Kidney tubule cell (primary cell): ENCODE results near the gene RAB40C.

ENCODE experiments used
- DNase-seq: peaks from one replicate; pipeline ENCODE4 v3.0.0-alpha.2; 2018; ENCODE audit warnings: low spot score

Gene RAB40C

DNA sequence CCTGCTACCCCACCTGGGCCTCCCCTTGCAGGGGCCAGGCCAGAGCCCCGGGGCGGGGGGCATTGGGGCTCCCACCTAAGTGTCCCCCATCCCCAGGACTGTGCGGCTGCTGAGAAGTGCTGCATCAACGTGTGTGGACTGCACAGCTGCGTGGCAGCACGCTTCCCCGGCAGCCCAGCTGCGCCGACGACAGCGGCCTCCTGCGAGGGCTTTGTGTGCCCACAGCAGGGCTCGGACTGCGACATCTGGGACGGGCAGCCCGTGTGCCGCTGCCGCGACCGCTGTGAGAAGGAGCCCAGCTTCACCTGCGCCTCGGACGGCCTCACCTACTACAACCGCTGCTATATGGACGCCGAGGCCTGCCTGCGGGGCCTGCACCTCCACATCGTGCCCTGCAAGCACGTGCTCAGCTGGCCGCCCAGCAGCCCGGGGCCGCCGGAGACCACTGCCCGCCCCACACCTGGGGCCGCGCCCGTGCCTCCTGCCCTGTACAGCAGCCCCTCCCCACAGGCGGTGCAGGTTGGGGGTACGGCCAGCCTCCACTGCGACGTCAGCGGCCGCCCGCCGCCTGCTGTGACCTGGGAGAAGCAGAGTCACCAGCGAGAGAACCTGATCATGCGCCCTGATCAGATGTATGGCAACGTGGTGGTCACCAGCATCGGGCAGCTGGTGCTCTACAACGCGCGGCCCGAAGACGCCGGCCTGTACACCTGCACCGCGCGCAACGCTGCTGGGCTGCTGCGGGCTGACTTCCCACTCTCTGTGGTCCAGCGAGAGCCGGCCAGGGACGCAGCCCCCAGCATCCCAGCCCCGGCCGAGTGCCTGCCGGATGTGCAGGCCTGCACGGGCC is 42.8 kb downstream of the RAB40C start:
- DNase-seq = no peak

DNA sequence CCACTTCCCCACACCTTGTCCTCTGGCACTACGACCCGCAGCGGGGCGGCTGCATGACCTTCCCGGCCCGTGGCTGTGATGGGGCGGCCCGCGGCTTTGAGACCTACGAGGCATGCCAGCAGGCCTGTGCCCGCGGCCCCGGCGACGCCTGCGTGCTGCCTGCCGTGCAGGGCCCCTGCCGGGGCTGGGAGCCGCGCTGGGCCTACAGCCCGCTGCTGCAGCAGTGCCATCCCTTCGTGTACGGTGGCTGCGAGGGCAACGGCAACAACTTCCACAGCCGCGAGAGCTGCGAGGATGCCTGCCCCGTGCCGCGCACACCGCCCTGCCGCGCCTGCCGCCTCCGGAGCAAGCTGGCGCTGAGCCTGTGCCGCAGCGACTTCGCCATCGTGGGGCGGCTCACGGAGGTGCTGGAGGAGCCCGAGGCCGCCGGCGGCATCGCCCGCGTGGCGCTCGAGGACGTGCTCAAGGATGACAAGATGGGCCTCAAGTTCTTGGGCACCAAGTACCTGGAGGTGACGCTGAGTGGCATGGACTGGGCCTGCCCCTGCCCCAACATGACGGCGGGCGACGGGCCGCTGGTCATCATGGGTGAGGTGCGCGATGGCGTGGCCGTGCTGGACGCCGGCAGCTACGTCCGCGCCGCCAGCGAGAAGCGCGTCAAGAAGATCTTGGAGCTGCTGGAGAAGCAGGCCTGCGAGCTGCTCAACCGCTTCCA is 43.6 kb downstream of the RAB40C start:
- DNase-seq = no peak

DNA sequence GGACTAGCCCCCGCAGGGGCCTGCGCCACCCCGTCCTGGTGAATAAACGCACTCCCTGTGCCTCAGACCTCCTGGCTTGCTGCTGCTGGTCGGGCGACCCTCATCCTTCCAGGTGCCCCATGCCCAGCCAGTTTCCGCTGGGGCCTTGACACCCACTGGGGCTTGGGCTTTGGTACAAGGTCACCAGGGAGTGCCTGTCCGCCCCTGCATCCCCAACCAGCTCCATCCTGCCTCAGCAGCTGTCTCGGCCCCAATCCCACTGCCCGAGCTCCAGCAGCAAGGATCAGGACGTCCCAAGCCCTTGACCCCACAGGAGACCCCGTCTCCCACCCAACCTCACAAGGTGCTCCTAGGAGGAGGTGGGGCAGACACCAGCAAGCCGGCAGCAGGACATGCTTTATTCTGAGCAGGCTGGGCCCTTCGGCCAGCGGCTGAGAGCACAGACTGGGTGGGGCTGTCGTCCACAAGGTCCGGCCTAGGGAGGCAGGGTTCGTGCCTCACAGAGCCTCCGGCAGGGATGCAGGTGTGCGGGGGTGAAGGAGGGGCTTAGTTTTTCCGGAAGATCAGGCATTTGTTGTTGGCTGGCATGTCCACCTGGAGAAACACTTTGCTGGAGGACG is 44.3 kb downstream of the RAB40C start:
- no peak for DNase-seq

DNA sequence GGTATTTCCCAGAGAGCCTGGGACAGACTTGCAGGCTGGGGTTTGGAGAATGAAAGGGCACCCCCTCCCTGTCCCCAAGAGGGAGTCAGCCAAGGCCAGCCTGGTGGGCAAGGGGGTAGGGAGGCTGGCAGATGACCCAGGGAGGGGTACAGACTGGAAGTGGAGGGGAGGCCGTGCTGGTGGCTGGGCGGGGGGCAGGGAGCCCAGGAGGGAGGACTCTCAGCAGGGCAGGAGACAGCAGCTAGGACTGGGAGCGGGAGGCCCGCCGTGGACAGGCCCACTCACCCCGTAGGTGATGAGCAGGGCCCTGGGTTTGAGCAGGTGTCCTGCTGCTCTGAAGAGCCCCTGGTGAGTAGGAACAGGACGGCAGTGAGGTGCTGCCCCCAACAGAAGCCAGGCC is 45.1 kb downstream of the RAB40C start:
- no peak for DNase-seq

DNA sequence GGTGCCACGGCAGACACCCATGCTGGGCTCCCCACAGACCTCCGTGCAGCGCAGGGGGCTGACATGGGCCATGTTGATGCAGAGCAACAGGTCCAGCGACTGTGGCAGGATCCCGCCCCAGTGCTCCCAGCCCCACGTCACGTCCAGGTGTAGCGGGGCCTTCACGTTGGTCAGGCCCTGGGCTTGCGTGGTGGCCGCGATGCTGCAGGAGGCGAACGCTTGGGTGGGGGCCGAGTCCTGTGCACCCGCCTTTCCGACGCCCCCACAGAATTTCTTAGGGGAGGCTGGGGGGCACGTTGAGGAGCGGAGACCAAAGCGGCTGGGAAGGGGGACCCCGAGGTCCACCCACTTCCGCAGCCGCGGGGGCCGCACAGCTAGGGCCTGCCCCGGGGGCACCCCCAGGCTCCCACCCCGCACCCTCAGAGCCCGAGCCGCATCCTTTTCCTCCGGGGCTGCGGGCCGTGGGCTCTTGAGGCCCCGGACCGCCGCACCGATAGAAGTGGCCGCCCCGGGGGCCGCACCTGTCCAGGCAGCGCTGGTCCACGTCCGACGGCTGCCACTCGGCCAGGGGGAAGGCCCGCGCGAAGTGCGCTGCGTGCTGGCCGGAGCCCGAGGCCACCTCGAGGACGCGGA is 45.8 kb downstream of the RAB40C start:
- no peak for DNase-seq

DNA sequence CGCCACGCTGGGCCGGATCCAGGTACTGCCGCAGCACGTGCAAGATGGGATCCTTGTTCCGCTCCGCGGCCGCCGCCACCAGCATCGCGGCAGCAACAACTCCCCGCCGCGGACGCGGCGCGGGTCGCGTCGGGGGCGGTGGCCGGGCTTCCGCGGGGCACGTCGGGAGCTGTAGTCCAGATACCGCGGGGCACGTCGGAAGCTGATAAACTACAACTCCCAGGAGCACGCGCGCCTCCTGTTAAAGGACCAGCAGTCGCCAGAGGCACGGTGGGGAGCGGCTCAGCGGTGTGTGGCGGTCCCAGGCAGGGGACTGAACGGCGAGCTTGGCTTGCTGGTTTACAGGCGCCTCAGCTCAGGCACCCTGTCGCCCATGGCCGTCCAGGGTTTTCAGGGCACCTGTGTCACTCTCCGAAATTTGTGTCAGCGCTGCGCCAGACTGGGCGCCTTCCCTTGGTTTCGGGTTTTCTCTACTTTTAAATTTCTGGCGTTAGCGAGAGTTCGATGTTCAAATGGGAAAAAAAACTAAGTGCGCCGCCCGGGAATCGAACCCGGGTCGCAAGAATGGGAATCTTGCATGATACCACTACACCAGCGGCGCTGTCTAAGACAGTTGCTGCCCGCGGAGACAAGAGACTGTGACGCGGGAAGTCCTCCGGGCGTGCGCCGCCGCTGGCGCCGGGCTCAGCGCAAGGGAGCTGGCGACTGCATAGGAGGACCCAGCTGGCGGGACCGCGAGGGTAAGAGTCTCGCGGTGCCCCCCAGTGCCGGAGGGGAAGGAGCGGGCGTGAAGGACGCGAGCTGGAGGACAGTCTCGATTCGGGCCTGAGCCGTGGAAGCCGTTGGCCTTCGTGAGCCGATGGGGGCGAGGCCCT is 46.6 kb downstream of the RAB40C start, which contains the start of gene METTL26:
TSS of gene METTL26 (minus strand) at position 100 of the 875 bp plus-strand sequence. CDS start at position 85, 15 bp downstream.
- DNase-seq = peak; percentile 95

DNA sequence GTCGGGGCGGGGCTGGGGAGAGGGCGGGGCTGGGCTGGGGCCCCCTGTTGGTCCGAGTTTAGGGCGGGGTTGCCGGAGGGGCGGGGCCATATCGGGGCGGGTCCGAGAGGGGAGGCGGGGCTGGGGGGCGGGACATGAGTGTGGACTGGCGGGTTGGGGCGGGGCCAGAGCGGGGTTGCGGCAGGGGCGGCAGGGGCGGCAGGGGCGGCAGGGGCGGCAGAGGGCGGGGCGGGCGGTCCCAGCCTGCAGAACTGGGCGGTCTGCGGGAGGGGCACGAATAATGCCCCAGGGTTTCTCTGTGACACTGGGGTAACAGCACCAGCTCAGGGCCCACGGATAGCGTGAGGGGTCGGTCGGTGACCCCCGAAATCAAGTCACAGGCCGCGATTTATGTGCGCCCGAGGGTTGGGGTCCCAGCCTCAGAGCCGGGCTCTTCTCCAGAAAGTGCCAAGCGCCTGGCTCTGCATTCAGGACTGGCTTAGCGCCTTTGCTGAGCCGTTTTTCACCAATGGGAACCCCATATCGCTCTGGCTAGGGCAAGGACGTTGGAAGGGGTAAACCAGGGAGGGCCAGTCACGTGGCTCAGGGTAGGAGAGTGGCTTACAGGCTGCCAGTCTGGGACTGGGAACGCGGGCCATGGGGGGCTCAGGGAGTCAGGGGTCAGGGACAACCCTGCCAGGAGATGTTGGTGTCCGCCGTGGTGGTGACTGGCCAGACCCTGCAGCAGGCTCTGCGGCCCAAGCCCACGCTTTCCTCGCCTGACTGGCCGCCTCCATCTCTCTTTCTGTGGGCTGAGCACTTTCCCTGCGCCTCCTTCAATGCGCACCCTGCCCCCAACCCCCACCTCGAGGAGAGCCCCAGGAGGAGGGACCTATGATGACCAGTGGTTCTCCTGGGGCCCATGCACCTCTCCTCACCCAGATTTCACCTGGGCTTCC is 47.5 kb downstream of the RAB40C start:
- DNase-seq = peak; percentile 84

DNA sequence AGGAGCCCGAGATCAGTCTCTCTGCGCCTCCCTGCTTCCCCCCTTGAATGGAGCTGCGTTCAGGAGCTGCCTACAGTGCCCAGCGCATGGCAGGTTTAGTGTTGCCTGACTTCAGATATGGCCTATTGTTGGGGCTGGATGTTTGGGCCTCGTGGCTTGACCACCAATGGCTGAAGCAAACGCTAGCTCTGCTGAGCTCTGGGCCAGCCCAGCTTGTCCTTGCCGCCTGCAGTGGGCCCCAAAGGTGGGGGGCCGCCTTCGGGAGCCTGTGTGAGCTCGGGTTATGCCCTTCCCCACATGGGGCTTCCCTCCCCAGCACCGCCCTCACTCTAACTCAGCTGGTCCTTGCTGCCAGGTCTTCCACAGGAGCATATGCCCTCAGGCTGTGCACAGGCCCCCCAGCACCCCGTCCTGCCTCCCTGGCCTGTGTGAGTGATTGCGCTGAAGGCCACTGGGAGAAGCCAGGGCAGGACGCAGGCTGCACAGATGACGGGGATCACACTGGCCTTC is 48.2 kb downstream of the RAB40C start:
- DNase-seq = no peak

DNA sequence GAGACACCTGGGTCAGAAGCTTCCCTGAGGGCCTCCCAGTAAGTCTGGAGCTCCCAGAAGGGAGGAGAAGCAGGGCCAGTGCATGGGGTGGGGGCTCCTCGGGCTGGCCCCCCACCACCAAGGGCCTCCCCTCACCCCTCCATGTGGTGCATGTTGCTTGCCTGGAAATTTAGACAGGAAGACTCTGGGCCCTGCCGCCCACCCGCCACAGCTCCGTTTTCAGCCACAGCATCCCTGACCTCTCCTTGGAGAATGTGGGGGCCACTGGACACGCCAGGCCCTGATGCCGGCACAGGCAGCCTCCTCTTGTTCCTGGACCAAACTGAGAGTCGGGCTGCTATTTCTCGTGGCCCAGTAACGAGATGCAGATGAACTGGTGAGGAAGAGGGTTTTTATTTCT is 49.0 kb downstream of the RAB40C start:
- no peak for DNase-seq

DNA sequence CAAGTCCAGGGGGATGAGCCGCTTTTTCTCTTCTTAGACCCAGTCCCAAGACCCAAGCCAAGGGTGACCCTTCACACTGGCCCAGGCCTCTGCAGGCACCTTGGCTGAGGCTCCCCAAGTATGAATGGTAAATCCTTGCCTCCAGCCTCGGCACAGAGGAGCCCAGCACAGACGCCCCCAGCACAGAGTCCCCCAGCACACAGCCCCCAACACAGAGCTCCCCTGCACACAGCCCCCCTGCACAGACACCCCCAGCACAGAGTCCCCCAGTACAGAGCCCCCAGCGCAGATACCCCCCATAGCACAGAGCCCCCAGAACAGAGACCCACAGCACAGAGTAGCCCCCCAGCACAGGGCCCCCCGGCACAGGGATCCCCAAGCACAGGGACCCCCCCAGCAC is 50.7 kb downstream of the RAB40C start:
- no peak for DNase-seq

DNA sequence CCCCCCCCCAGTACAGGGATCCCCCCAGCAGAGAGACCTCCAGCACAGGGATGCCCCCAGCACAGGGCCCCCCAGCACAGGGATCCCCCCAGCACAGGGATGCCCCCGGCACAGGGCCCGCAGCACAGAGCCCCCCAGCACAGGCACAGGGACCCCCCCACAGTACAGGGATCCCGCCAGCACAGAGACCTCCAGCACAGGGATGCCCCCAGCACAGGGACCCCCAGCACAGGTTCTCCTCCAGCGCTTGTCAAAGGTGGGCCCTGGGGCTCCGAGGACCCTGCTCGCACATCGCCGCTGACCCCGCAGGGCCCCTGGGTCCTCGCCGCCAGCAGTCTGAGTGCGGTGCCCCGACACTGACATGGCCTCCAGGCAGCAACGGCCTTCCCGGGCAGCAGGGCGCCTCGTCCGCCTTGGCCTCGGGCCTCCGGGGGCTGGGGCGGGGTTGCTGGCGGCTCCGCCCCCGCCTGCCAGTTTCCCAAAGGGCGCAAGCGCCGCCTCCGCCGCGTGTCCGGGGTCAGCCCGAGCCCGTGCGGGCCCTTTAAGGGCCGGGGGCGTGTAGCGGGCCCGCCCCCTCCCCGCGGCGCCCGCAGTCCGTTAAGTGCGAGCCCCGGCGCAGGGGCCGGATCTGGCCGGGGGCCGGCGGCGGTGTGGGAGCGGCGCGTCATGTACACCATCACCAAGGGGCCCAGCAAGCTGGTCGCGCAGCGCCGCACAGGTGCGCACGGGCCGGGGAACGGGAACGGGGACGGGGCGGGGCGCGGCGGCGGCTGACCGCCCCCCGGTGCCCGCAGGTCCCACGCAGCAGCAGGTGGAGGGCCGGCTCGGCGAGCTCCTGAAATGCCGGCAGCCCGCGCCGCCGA is 51.7 kb downstream of the RAB40C start, which contains the start of gene MCRIP2:
TSS of gene MCRIP2 (plus strand) at position 503 of the 863 bp plus-strand sequence. CDS start at position 667, 164 bp downstream.
- peak; percentile 86 for DNase-seq

DNA sequence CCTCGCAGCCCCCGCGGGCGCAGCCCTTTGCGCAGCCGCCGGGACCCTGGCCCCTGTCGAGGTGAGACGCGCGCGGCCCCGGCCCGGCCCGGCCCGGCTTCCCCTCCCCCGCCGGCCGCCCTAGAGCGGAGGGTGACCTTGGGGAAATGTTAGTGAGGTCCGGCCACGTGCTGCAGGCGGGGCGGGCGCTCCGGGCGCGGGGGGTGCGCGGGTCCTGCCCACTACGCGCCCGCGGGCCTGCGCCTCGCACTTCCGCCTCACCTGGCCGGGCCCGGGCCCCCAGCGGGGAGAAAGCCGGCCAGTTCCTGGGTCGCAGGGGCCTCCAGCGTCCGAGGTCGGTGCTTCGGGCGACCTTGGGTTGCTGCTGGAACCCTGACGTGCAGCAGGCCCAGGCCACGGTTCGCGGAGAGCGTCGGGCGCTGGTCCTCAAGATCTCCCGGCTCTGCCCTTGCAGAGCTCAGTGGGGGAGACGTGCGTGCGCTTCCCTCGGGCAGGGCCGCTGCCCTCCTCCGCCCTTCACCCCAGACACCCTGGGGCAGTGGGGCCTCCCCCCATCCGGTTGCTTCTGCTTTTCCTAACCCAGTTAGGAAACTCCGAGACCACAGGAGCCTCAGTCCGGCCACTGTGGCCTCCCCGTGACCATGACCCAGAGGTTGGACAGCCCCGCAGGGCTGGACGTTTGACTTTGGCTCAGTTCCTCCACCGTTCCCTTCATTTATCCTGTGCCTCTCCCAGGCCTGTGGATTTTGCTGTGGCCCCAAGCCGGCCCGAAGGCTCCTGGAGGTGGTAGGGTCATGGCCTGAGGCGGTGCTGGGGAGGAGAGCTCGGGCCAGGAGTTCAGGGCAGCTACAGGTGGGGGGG is 52.6 kb downstream of the RAB40C start:
- peak; percentile 58 for DNase-seq

DNA sequence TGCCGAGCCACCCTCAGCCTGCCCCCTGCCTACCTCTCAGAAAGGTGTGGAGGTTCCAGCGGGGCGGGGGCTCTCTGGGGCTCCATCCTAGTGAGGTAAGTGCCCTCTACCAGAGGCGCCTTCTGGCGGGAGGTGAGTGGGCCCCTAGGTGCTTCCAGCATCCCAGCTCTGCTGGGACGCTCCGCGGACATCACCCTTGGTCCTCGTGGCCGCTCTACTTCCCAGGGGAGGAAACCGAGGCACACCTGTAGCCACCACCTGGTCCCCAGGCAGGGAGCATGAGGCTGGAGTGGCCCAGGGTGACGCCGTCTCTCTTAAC is 53.1 kb downstream of the RAB40C start:
- DNase-seq = no peak

DNA sequence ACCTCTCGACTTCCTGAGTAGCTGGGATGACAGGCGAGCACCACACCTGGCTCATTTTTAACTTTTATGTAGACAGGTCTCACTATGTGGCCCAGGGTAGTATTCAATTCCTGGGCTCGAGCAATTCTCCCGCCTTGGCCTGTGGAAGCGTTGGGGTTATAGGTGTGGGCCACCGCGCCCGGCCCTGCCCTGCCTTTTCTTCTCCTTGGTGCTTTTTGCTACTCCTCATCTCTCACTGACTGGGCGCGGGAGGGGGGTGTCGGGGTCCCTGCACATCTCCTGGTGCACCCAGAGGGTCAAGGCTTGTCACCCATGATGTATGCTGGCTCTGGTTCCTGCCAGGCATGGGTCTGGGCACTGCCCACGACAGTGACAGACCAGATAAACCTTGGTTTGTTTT is 54.7 kb downstream of the RAB40C start:
- DNase-seq = no peak

DNA sequence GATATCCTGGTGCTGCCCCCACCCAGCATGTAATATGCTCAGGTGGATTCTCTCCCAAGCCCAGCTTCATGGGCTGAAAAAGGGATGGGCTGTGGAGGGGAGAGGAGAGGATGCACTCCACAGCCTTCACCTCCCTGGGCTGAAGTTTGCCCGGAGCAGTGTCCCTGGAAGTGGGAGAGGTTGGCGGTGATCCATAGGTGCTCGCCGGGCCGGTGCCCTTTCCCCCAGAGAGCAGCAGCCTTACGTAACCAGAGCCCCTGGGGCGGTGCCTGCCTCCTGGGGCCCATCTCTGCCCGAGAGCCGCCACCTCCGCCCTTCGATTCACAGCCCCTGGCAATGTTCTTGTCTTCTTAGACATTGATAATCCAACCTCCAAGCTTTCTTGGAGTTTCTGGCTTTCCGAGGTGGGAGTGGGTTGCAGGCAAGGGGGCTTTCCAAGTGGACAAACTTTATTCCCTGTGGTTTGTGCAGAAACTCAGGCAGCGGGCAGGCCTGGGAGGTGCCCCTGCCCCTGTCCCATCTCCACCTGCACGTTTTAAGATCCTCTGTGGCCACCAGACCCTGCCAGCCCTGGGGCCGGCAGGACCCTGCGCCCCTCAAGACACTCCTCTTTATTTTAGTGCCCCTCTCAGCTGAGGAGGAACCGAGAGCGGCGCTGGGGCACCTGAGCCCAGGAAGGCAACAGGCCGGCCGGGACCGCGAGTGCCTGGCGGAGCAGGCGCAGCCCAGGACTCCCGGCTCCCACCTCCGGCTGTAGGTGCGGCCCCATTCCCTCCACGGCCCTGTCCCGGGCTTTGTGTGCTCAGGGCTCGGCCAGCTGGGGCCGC is 56.2 kb downstream of the RAB40C start:
- DNase-seq = peak; percentile 48

DNA sequence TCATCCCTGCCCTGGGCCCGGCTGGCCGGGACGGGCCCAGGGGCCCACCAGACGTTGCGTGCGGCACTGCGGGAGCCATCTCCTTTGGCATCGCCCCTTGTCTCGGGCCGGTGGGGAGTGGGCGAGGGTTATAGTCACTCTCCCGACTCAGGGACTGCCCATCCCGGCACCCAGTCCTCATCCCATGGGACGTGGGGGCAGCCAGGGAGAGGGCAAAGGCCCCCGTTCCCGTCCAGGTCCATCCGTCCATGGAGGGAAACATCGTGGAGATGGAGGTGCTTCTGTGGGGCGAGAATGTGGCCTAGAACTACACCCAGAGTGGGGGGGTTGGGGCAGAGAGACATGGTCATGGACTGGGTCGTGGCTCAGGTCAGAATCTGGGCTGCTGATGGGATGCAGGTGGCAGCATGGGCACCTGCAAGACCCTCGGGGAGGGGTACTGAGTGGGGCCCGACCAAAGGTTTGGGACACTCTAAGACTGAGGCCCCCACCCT is 56.9 kb downstream of the RAB40C start:
- no peak for DNase-seq
